DOHH2 (cell line): ENCODE data around the gene FARS2.

Experiments used
- H3F3A ChIP-seq: fragments of 200-600 bp; sonication (generic), shearing (Covaris generic); 2 replicates; pipeline ENCODE4 v1.6.0; 2016; ENCODE audit warnings: antibody characterized with exemption, mild to moderate bottlenecking; ENCODE audit not compliant: control insufficient read depth, insufficient read depth
- H3K27ac ChIP-seq: fragments of 200-600 bp; sonication (generic); 2 replicates; pipeline ENCODE4 v1.5.1; 2014; ENCODE audit warnings: low read depth, mild to moderate bottlenecking, low read length, moderate library complexity
- H3K27me3 ChIP-seq: fragments of 200-600 bp; sonication (generic); 2 replicates; pipeline ENCODE4 v1.6.1; 2014; ENCODE audit warnings: mild to moderate bottlenecking, low read length, mixed read lengths; ENCODE audit not compliant: control insufficient read depth
- H3K36me3 ChIP-seq: fragments of 200-600 bp; sonication (generic); 2 replicates; pipeline ENCODE4 v1.6.1; 2014; ENCODE audit warnings: mild to moderate bottlenecking, low read length, moderate library complexity, mixed read lengths; ENCODE audit not compliant: control insufficient read depth
- H3K4me1 ChIP-seq: fragments of 200-600 bp; sonication (generic); 2 replicates; pipeline ENCODE4 v1.6.1; 2014; ENCODE audit warnings: mild to moderate bottlenecking, low read length, mixed read lengths; ENCODE audit not compliant: control insufficient read depth
- H3K4me2 ChIP-seq: fragments of 200-600 bp; sonication (generic); 2 replicates; pipeline ENCODE4 v1.6.0; 2014; ENCODE audit warnings: mild to moderate bottlenecking, low read length, moderate library complexity
- H3K4me3 ChIP-seq: fragments of 200-600 bp; sonication (generic); 2 replicates; pipeline ENCODE4 v1.5.1; 2014; ENCODE audit warnings: mild to moderate bottlenecking, low read length, mixed read lengths
- H3K79me2 ChIP-seq: fragments of 200-600 bp; sonication (generic); 2 replicates; pipeline ENCODE4 v1.6.1; 2014; ENCODE audit warnings: mild to moderate bottlenecking, low read length, mixed read lengths; ENCODE audit not compliant: control insufficient read depth
- H3K9me2 ChIP-seq: fragments of 200-600 bp; sonication (generic); replicated peaks from 2 replicates; pipeline ENCODE4 v1.6.1; 2014; ENCODE audit warnings: mild to moderate bottlenecking, low read length, mixed read lengths; ENCODE audit not compliant: control insufficient read depth
- H3K9me3 ChIP-seq: fragments of 200-600 bp; sonication (generic); 2 replicates; pipeline ENCODE4 v1.6.1; 2014; ENCODE audit warnings: antibody characterized with exemption, low read length, mixed read lengths; ENCODE audit not compliant: control insufficient read depth, insufficient read depth
- H4K20me1 ChIP-seq: fragments of 200-600 bp; sonication (generic); 2 replicates; pipeline ENCODE4 v1.6.0; 2014; ENCODE audit warnings: low read depth, mild to moderate bottlenecking, antibody characterized with exemption, low read length, moderate library complexity; ENCODE audit not compliant: control insufficient read depth, insufficient read depth
- EZH2phosphoT487 ChIP-seq: fragments of 200-600 bp; sonication (generic); IDR thresholded peaks from 2 replicates; pipeline ENCODE4 v1.6.1; 2017; ENCODE audit warnings: borderline replicate concordance, mild to moderate bottlenecking, antibody characterized with exemption, low read length, moderate library complexity, mixed read lengths
- TF ChIP-seq, protein P1 (sequence below): fragments of 200-600 bp; sonication (generic); IDR thresholded peaks from one replicate; pipeline ENCODE4 v1.5.1; 2014; ENCODE audit warnings: antibody characterized with exemption, mild to moderate bottlenecking, low read depth, low read length; ENCODE audit not compliant: poor library complexity, severe bottlenecking

FARS2 gene

DNA sequence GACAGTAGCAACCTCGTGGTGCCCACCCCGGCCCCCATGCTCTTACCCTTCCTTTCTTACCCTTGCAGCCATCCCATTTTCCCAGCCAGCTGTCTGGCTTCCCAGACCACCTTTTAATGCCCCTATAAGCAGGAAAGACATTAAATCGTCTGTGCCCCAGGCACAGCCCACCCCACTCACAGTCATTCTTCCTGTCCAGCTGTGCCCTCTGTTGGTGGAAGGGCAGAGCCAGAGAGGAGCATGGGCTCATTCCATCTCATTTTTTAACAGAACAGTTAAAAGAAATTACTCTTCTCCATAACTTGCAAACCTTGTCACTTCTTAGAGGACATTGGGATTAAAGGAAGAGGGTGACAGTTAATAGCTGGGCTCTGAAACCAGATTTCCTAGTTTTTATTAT is 504.9 kb downstream of the FARS2 start:
- H3K4me1 ChIP-seq: peaks cover 36% of the 10 kb centered on the region
- H3K27ac ChIP-seq: no peak overlapping the region
- H3K4me2 ChIP-seq: no peak overlapping the region
- H3K9me2 ChIP-seq: no peaks in the 10 kb centered on the region
- H3K27me3 ChIP-seq: peaks cover 10% of the 10 kb centered on the region
- H3K36me3 ChIP-seq: no peaks in the 10 kb centered on the region
- TF ChIP-seq, protein P1, sequence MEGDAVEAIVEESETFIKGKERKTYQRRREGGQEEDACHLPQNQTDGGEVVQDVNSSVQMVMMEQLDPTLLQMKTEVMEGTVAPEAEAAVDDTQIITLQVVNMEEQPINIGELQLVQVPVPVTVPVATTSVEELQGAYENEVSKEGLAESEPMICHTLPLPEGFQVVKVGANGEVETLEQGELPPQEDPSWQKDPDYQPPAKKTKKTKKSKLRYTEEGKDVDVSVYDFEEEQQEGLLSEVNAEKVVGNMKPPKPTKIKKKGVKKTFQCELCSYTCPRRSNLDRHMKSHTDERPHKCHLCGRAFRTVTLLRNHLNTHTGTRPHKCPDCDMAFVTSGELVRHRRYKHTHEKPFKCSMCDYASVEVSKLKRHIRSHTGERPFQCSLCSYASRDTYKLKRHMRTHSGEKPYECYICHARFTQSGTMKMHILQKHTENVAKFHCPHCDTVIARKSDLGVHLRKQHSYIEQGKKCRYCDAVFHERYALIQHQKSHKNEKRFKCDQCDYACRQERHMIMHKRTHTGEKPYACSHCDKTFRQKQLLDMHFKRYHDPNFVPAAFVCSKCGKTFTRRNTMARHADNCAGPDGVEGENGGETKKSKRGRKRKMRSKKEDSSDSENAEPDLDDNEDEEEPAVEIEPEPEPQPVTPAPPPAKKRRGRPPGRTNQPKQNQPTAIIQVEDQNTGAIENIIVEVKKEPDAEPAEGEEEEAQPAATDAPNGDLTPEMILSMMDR: peak; percentile 56
- TF ChIP-seq EZH2phosphoT487: no peak
- peaks cover 3% of the 10 kb centered on the region; the same call in 1 of the 2 replicates for H3K9me3 ChIP-seq
- no peaks in the 10 kb centered on the region; the same call in none of the 2 replicates for H4K20me1 ChIP-seq
- peaks cover 2% of the 10 kb centered on the region; the same call in 1 of the 2 replicates for H3F3A ChIP-seq
- H3K4me3 ChIP-seq: no peak overlapping the region
- no peaks in the 10 kb centered on the region for H3K79me2 ChIP-seq

DNA sequence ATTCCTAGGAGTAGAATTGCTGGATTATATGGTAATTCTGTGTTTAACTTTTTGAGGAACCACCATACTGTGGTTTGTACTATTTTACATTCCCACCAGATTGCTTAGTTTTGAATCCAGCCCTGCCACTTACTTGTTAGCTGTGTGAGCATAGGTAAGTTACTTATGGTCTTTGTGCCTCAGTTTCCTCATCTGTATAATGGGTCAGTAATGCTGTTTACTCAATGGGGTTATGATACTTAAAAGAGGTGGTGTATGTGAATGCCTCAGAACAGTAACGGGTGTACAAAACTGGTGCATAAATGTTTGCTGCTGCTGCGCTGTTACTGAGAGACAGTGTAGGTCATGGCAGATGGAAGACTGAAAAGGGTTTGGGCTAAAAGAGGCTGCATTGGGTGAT is 506.2 kb downstream of the FARS2 start:
- peaks cover 36% of the 10 kb centered on the region for H3K4me1 ChIP-seq
- TF ChIP-seq EZH2phosphoT487: no peak
- TF ChIP-seq, protein P1: no peak
- no peak overlapping the region for H3K4me3 ChIP-seq
- no peaks in the 10 kb centered on the region for H3K36me3 ChIP-seq
- H3K79me2 ChIP-seq: no peaks in the 10 kb centered on the region
- H3K9me3 ChIP-seq: peaks cover 3% of the 10 kb centered on the region; the same call in 1 of the 2 replicates
- no peaks in the 10 kb centered on the region for H3K9me2 ChIP-seq
- no peaks in the 10 kb centered on the region; the same call in none of the 2 replicates for H4K20me1 ChIP-seq
- H3K27ac ChIP-seq: no peak overlapping the region
- peaks cover 10% of the 10 kb centered on the region for H3K27me3 ChIP-seq
- peaks cover 2% of the 10 kb centered on the region; the same call in 1 of the 2 replicates for H3F3A ChIP-seq
- H3K4me2 ChIP-seq: no peak overlapping the region

DNA sequence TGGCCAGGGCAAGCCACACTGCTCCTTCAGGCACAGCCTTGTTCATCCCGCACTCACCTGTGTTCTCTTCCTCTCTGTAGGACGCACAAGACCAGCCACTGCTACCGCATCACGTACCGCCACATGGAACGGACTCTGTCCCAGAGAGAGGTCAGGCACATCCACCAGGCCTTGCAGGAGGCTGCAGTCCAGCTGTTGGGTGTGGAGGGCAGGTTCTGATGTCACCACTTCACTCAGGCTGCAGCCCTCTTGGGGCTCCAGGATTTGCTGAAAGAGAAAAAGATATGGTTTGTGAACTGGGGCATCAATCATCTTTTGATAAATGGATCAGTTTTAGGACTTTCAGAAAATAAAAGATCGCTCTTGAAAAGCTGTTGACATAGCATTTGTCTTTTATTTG is 509.9 kb downstream of the FARS2 start:
- TF ChIP-seq, protein P1: no peak
- Histone ChIP-seq H3F3A (no peaks in the 10 kb centered on the region), H3K4me2 (no peak overlapping the region), H3K4me3 (no peak overlapping the region), H3K36me3 (no peaks in the 10 kb centered on the region), H3K27ac (no peak overlapping the region), H3K9me3 (peaks cover 3% of the 10 kb centered on the region; the same call in 1 of the 2 replicates), H3K9me2 (no peaks in the 10 kb centered on the region), H3K4me1 (peaks cover 17% of the 10 kb centered on the region), H3K27me3 (peaks cover 1% of the 10 kb centered on the region; the same call in 1 of the 2 replicates), H3K79me2 (no peaks in the 10 kb centered on the region), H4K20me1 (no peaks in the 10 kb centered on the region)
